ENCODE results near the gene RRP15.

The RRP15 gene

DNA sequence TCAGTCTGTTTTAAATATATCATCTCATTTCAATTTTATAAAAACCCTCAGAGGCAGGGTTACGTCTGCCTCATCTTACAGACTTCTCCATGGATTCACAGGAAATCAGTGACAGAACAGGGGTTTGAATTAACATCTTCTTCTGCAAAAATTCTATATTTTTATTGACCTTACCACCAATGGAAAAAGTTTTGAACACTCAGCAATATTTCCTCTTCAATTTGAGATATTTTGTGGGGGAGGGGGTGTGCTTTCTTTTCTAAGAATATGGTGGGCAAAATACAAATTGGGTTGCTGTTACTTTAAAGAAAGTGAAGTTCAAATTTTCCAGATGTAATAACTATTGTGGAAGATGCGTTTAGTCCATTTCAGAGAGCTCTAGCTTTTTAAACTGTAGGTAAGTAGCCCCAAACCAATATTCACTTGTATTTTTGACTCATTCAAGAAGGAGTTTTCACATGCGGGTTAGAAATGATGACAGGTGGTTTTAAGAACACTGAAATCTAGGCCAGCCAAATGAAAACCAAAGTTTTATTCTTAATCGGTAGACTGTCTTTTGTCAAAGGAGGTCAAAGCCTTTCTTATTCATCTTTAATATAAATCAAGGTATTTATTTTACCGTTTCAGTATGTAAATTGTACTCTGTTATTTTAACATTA is 77.5 kb downstream of the RRP15 start:
- no peak for DNase-seq (ENCODE audit: low read depth)

DNA sequence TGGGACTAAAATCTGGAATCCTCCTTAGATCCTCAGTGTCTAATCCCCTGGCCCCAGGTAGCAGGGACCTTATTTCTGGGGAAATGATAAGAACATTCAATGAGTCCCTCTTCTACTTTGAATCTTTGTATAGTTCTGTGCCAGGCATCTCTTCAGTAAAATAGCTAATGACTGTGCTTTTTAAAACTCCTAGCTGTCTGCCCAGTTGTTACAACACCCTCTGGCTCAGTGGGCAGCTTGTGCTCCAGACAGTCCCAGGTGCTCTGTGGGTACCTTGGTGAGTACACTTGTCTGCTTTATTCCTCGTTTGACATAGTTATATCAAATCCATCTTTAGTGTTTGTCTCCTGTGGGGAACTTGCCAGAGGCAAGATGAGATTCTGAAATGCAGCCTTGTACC is 78.0 kb downstream of the RRP15 start:
- DNase-seq (ENCODE audit: low read depth), result no peak

DNA sequence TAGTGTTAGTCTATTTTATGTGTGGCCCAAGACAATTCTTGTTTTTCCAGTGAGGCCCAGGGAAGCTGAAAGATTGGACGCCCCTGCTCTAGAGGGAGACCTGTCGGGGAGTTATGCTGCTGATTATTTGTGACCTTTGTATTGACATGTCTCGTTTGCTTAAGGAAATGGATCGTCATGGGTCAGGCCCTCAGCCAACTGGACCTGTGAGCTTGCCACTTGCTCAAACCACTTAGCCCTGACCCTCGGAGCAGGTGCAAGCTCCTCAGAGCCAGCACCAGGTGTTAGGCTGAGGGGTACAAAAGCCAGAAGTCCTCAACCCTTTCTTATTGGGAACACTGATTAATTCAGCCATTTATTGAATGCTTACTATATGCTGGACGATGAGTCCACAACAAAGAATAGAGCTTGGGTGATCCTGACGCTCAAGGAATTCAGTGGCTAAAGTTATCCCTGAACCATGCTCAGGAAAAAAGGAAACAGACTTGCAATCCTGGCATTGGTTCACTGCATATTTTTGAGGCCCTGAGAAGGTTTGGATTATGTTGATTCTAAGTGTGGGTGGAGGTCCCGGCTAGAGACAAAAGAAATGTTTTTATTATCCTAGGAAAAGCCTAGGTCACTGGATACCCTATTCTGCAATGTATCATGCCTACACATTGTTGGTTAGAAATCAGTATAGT is 79.1 kb downstream of the RRP15 start:
- DNase-seq (ENCODE audit: low read depth), result no peak

DNA sequence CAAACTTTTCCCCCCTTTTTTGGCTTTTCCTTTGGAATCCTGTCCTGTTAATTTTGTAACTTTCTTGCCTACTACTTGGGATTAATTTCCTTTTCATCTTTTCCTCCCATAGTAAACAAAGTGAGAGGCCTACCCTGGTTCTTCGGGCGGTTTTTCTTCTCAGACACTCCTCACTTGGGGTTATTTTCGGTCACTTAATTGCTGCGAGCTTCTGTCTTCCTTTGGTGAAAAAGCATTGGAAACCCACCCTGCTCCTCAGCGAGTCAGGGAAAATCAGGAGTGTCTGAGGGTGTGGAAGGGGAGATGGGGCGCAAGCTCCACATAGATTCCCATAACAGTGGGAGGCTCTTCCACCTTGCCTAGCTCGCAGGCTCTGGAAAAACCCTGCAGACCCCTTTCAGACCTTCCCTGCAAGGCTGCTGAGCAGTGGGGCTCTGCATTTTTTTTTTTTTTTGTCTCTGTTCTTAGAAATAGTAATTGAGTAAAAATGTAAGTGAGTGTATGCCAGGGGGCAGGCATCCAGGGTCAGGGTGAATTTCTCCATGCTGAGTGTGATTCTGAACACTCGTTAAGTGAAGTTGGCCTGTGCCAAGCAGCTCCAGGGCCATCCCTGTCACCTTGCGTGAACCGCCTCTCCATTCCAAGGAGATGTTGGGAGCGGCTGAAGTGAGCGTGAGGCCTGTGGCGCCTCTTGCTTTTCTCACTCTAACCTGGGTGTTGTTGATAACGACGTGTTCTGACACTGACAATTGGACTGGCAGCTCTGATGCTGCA is 80.3 kb downstream of the RRP15 start:
- DNase-seq (ENCODE audit: low read depth), result no peak

DNA sequence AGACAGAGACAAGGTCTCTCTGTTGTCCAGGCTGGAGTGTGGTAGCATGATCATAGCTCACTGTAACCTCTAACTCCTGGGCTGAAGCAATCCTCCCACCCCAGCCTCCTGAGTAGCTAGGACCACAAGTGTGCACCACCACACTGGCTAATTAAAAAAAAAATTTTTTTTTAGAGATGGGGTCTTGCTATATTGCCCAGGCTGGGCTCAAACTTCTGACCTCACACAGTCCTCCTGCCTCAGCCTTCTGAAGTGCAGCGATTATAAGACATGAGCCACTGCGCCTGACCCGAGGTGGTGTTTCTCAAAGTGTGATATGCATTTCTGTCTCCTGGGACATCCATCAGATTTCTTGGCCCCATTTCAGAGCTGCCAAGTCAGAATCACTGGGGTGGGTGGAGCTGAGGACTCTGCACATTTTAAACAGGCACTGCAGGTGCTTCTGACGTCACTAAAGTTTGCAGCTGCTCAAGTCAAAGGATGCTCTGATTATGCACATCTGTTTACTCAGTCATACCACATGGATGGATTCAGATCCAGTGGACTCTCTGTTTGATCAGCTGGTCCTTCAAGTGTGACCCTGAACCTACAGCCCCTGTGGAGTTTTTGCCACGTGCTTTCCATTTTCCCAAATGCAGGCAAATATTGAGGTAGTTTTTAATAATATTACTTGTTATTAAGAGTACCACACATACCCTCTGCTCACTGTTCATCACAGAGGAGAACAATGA is 81.4 kb downstream of the RRP15 start:
- no peak for DNase-seq (ENCODE audit: low read depth)

DNA sequence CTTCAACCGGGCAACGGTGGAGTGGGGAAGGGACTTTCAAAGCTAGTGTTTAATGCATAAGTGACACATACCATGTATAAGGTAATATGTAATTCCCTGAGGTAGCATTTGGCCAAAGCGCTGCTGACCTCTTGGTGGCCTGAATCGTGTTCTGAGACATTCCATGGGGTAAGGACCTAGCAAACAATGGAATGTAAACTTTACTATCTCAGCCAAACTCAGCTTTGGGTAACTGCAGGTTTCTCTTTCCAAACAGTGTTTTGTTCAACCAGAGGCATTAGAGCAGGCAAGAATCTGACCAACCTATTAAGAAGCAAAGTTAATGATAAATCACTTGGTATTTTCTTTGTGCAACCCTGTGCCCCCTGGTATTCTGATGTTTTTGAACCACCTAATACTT is 82.0 kb downstream of the RRP15 start:
- DNase-seq (ENCODE audit: low read depth), result no peak

DNA sequence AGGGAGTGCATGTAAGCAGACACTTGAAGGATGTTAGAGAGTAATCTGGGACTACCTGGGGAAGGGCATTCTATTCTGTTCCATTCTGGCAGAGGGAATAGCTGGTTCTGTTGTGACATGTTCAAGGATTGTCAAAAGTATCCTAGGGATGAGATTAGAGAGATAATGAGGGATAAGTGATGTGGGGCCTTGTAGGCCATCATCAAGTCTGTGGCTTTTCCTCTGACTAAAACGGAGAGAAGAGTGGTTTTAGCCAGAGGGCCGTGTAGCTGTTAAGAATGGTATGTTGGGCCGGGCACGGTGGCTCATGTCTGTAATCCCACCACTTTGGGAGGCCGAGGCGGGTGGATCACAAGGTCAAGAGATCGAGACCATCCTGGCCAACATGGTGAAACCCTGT is 83.6 kb downstream of the RRP15 start:
- no peak for DNase-seq (ENCODE audit: low read depth)

DNA sequence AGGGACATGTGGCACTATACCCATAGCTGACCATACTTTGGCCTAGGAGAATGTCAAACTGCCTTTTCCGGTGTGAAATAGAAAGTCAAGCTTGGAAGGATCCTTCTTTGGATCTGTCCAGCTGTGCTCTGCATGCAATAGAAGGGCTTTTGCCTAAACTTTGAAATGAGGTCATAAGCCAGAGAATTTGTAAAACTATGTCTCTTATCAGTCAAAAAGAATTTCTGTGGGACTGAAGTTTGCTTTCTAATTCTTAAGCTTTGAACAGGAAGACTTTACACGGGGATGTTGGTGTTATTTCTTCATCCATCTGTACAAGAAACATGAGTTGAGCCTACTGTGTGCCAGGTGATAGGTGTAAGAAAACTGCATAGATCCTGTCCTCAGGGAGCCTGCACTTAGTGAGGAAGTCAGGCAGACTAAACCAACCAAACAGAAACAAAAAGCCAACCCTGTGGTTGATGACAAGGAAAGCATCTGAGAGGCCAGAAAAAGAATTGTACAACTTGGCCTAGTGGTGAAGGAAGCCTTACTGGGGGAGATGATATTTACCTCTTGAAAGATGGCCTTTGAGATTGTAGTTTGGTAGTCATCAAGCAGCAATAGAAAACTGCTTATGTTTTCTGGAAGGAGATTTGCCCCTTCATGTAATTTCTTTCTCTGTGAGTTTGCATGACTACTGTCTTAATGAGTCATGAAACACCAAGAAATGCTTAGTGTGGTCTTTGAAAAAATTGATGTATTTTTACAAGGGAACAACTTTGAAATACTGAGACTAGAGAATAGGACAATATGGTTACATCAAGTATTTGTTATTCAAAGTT is 84.8 kb downstream of the RRP15 start:
- DNase-seq (ENCODE audit: low read depth), result no peak

DNA sequence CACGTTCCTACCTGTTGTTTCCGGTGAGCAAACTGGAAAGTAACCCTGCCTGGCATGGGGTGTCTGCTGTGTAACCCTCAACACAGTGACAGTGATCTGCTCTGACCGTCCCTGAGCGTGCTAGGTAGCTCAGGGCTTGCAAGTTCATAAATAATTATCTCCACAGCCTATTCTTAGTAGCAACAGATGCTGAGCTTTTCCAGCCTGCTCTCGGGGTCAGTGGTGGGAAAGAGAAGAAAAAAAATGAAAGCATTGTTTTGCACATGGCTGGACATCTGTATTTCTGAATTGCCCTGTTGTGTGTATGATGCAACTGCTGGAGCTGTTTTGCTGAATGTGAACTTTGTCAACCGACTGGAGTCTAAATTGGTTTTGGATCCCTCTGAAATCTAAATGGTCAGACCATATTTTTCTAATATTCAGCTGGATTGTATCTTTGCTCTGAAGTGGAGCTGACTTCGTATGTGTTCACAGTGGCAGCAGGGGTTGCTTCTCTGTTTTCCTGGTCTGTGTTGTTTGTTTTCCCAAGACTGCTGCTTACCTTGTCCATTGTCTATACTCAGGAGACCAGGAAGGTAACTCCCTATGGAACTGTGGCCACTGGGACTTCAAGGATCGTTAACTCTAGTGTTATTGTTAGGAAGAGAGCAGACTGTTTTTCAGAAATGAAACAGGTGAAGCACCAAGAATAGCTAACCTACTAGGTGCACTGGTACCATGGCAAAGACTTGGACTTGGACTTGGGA is 87.0 kb downstream of the RRP15 start:
- no peak for DNase-seq (ENCODE audit: low read depth)

DNA sequence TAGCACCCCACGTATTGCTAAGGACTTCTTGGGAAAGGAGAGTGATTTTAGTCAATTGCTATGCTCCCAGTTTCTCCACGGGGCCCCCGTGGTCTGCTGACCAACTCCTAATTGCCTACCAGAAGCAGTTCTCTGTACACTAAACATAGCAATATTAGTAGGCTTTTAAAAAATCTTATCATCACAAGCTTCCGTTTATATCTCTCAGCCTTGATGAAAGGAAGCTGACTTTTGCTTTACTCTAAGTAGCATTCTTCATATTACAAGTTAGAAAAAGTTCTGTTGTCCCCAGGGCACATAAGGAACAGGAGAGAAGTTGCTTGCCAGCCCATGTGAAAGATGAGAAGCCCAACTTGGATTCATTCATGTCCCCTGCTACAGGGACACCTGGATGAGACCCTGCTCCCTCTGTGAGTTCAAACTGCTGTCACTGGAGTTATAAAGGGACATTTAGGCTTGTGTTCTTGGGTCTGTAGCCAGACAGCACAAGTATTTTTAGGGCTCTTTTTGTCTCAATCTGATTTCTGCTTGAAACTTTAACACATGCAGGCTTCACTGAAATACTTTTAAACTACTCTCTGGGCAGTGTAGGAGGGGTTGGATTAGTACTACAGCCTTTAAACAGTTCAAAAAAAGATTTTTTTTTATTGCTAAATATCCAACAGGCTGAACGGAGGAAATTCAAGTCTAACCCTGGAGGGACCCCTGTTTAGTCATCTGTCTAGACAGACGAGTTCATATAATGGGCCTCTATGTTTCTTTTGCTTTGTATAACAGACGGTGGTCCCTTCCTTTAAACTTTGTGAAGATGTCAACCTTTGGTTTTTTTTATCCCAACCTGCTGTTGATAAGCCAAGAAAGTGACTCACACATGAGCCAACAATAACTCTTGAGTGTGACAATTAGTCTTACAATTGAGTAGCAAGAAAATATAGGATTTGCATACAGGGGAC is 89.6 kb downstream of the RRP15 start:
- DNase-seq (ENCODE audit: low read depth), result no peak

DNA sequence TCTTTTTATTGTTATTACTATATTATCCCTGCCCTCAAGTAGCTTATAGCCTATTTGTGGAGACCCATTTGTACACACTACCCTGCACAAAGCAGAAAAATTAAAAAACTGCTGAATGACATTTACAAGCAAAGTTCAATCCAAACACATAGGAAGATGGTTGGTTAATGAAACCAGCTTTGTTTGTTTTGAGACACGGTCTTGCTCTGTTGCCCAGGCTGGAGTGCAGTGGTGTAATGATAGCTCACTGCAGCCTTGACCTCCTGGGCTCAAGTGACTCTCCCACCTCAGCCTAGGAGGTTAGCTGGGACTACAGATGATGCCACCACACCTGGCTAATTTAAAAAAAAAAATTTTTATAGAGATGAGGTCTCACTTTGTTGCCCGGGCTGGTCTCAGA is 91.6 kb downstream of the RRP15 start:
- DNase-seq (ENCODE audit: low read depth), result no peak

DNA sequence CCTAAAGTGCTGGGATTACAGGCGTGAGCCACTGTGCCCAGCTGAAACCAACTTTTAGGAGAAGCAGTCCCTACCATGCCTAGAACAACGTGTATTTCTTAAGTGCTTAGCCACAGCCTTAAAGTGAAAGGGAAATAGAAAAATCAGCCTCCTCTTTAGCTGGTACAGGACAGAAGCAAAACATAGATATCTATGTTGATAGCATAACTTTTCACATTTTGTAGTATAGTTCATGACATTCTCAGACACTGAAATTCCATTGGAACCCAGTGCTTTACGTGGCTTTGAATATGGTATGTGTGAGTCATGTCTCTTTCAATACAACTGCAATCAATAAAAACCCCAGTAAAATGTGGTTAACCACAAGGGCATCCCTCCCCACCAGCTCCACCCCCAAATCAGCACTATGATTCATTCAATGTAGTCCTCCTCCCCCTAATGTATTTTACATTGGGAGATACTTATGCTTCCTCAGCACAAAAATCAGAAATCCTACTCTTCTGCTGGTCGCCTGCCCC is 92.1 kb downstream of the RRP15 start:
- peak; percentile 53 for DNase-seq (ENCODE audit: low read depth)

DNA sequence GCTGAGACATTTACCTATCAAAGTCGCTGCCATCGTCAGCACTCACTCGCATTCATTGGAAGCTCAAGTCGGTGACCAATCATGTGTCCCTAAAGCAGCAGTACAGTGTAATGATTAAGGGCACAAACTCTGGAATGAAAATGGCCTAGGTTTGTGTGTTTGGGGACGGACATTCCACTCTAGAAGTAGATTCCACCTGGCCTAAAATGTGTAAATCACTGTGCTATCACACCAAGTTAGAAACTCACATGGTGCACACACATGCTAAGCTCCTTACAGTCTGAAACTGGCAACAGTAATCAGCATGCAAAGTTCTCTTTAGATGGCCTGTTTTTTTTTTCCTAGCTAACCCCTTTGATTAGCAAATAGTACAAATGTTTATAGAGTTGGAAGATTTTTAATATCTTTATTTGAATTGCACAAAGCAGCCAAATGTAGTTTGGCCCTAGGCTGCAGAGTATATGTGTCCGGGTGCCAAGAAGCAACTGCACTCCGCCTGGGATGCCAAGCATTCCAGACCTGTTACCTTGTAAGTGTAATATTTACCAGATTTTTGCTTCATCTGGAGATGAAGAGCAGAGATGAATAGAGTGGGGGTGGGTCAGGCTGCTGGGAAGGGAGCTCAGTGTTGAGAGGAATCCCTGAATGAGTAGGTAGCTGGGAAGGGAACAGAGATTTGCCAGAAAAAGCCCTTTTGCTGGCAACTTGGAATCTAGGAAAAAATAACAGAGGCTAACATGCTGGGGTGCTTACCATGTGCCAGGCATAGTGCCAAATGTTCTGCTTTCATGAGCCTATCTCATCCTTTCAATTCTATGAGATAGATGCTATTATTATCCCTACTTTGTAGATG is 95.3 kb downstream of the RRP15 start:
- DNase-seq (ENCODE audit: low read depth), result no peak

DNA sequence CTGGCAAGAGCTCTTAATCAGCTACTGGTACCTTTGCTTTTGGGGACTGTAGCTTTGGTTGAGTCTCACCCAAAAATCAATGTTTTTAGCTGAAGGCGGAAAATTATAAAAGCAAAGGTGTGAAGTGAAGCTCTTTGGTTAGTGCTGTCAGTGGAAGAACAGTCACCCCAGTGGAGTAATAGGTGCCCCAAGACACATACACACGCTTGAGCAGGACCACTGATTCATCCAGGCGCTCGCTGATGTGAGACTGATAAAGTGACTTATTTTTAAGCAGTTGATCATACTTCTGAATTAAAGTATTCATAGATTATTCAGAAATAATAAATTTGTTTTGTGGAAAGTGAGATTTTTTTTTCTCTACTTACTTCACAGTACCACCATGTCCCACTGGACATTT is 97.2 kb downstream of the RRP15 start:
- DNase-seq (ENCODE audit: low read depth), result no peak

DNA sequence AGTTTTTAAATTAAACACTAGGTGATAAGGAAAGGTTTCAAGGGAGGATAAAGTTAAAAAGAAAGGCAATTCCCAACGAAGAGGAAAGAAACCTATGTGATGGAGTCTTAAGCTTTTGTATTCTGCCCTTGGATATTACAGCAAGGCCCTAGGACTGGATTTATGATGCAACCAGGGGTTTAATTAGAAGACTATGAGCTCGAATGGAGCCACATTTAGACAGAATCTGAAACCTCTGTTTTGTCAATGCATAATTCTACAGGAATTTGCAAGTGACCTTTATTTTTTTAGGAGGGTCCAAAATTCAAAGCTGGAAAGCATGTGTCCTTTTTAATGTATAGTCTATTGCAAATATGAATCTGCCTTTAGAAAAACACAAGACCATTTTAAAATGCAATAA is 98.0 kb downstream of the RRP15 start:
- no peak for DNase-seq (ENCODE audit: low read depth)

DNA sequence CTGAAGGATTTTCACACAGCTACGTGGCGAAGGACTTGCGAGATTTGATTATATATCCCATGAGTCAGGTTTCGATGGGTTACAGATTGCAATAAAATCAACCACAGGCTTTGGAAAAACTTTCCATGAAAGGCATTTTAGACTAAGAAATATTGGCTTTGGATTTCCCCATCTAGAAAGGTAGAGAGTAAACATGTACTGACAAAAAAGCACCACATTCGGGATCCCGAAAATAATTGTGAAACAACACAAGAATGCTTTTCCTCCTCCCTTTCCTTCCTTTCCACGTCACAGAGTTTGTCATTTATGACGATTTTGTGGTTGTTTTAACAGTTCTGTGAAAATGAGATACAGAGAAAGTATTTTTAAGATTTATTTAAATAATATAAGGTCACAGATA is 98.6 kb downstream of the RRP15 start:
- DNase-seq (ENCODE audit: low read depth), result no peak

DNA sequence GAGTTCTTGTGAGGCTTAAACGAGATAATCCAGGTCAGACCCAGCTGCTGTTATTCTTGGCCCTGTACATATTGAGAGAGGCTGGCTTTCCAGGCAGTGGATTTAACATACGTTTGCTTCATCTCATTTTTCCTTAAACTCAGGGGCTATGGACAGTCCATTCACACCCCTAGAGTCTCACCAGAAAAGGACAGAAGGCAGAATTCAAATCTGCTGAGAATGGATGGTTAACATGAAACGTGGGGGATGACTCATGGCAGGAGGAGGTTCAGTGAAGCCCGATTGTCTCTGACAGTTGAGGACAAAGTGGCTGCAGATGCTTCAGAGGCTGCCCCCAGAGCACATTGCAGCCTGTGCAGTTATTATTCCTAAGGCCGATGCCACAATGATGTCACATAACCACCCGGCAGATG is 99.5 kb downstream of the RRP15 start:
- no peak for DNase-seq (ENCODE audit: low read depth)

Data from stimulated activated CD8-positive, alpha-beta memory T cell treated with anti-CD3 and anti-CD28 coated beads, Interleukin-4, amount 100 ng/mL, for 24 hours (primary cell).